ENCODE data around the gene XPC.

XPC gene

DNA sequence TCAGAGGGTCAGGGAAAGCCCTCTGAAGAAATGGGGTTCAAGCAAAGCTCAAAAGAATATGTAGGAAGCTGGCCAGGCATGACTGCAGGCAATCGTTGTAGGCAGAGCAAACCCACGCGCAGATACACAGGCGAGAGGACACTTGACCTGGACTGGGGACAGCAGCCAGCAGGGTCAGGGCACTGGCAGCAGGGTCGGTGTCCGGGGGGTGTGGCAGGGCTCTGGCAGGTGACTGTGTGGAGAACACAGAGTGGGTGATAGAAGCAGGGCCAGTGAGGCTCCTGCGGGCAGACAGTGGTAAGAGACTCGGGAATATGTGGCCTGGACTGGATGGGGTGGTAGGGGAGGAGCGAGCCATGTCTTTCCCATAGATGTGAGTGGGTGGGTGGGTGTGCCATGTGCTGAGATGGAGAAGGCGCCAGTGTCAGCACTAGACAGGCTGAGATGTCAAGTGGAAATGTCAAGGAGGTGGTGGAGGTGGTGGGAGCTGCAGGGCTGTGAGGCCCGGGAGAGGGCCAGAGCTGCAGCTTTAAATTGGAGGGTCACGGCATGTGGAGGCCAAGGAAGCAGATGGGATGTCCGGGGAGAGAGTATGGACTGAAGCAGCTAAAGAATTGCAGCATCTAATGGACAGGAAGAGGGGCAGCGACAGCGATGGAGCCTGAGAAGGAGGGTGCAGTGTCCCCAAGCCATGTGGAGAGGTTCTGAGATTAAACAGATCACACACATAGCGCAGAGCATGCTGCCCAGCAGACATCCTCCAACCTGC lies 40.1 kb downstream of the XPC start:
- H3K4me3 ChIP-seq (ENCODE audit: low read depth, low read length): no peak overlapping the region
- TF ChIP-seq, protein P1, sequence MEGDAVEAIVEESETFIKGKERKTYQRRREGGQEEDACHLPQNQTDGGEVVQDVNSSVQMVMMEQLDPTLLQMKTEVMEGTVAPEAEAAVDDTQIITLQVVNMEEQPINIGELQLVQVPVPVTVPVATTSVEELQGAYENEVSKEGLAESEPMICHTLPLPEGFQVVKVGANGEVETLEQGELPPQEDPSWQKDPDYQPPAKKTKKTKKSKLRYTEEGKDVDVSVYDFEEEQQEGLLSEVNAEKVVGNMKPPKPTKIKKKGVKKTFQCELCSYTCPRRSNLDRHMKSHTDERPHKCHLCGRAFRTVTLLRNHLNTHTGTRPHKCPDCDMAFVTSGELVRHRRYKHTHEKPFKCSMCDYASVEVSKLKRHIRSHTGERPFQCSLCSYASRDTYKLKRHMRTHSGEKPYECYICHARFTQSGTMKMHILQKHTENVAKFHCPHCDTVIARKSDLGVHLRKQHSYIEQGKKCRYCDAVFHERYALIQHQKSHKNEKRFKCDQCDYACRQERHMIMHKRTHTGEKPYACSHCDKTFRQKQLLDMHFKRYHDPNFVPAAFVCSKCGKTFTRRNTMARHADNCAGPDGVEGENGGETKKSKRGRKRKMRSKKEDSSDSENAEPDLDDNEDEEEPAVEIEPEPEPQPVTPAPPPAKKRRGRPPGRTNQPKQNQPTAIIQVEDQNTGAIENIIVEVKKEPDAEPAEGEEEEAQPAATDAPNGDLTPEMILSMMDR (IDR thresholded peaks at IDR 0.05; ENCODE audit: low read depth, low read length): no peak

DNA sequence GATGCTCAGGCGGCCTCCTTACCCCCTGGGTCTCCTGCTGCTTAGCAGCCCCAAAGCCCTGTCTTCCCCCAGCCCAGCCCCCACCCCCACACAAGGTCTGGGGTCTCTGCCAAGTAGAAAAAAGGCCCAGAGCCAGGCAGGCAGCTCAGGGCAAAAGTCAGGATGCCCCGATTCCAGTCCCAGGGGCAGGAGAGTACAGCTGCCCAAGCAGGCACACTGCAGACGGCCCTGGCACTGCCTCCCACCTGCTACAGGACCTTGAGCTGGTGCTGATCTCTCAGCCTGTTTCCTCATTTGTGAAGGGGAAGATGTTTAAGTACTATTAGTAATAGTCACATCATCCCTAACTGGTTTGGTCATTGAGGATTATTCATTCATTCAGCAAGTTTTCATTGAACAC lies 41.0 kb downstream of the XPC start:
- TF ChIP-seq, protein P1 (IDR thresholded peaks at IDR 0.05; ENCODE audit: low read depth, low read length): no peak
- H3K4me3 ChIP-seq (ENCODE audit: low read depth, low read length): no peak overlapping the region

DNA sequence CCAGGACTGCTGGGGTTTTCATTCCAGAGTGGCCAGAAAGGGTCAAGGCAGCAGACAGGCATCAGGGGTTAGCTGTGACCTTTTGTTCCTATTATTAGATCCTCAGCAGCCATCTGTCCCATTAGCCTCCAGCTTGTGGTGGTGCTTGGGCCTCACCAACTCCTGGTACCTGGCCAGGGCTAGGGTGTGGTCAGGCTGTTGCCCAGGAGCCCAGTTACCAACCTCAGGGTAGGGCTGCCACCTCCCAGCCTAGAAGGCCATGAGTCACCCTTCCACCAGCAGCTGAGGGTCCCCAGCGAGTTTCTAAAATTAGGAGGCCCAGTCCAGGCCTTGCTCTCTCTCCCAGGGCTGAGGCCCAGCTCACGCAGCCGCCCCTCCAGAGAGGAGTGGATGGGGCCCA lies 41.4 kb downstream of the XPC start:
- H3K4me3 ChIP-seq (ENCODE audit: low read depth, low read length): no peak overlapping the region
- TF ChIP-seq, protein P1 (IDR thresholded peaks at IDR 0.05; ENCODE audit: low read depth, low read length): no peak

GRCh38 chr3:14135581-14135980 lies 42.8 kb downstream of the XPC start:
- TF ChIP-seq, protein P1 (IDR thresholded peaks at IDR 0.05; ENCODE audit: low read depth, low read length): no peak
- no peak overlapping the region for H3K4me3 ChIP-seq (ENCODE audit: low read depth, low read length)

DNA sequence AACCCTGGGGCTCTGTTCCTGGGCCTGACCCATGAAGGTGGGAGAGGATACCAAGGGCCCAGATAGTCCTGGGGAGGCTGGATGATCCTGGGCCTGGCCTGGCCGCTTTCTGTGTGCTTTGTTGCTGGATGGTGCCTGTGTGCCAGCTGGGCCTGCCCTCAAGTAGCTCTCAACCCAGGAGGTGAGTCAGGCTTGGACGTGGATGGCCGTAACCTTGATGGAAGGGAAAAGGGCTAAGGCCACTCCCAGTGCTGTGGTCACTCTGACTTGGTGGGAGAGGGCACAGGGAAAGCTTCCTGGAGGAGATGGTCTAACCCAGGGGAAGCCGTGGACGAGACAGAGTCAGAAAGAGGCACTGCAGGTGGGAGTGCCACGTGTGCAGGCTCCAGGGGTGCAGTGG lies 44.1 kb downstream of the XPC start:
- TF ChIP-seq, protein P1 (IDR thresholded peaks at IDR 0.05; ENCODE audit: low read depth, low read length): no peak
- no peak overlapping the region for H3K4me3 ChIP-seq (ENCODE audit: low read depth, low read length)

DNA sequence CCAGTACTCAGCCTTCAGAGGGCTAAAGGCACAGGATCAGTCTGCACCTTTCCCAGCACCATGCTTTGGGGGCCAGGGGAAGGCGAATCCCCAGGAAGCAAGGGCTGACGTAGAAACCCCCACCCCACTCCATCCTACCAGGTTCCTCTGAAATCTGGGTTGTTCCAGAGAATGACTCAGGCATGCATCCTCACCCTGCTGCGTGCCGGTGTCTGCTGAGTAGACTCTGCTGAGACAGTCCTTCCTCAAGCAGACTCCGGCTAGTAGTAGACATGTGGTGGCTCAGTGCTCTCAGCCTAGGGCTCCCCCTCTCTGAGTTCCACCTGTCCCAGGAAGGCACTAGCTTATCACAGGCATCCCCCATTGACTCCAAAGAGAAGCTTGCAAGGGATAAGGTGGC lies 44.5 kb downstream of the XPC start:
- TF ChIP-seq, protein P1 (IDR thresholded peaks at IDR 0.05; ENCODE audit: low read depth, low read length): no peak
- no peak overlapping the region for H3K4me3 ChIP-seq (ENCODE audit: low read depth, low read length)

GRCh38 chr3:14133188-14133800 lies 45.1 kb downstream of the XPC start:
- H3K4me3 ChIP-seq (ENCODE audit: low read depth, low read length): no peak overlapping the region
- TF ChIP-seq, protein P1 (IDR thresholded peaks at IDR 0.05; ENCODE audit: low read depth, low read length): no peak
